SU-DHL-6 (cell line): Measurements from ENCODE around the gene IGF2BP3.

Experiments
- CTCF ChIP-seq: fragments of 200-600 bp; sonication (generic); IDR thresholded peaks from one replicate; pipeline ENCODE4 v1.5.1; 2017; ENCODE audit warnings: antibody characterized with exemption, mild to moderate bottlenecking, low read length, moderate library complexity; ENCODE audit not compliant: insufficient read depth, poor library complexity, severe bottlenecking
- EZH2phosphoT487 ChIP-seq: fragments of 200-600 bp; sonication (generic), shearing (Covaris generic); conservative IDR thresholded peaks from 2 replicates; pipeline ENCODE4 v1.6.1; 2018; ENCODE audit warnings: mild to moderate bottlenecking, antibody characterized with exemption, low read length, moderate library complexity, mixed read lengths

GRCh38 chr7:23279819-23280525 lies 190.3 kb downstream of the IGF2BP3 start:
- TF ChIP-seq CTCF = no peak
- no peak for TF ChIP-seq EZH2phosphoT487
